GM12878 (cell line): ENCODE data around the gene ESYT2. TPM values are rescaled to one million over a fixed set of nuclear protein-coding genes. Genes with fewer than 3 reads are reported as not detected.
A peak's percentile ranks its signal among the peaks of the same experiment; 100 is the strongest.

Experiments used
- ATAC-seq: fragments of 200-7000 bp; cut with Tn5 transposase; 3 replicates; pipeline ENCODE4 v1.9.1; 2020; ENCODE audit warnings: mild to moderate bottlenecking, moderate library complexity
- BruUV-seq: library from RNA; stranded (reverse); fragments of 400-500 nt; replicated peaks from 2 replicates; lab custom pipeline; 2021; lab: Mats Ljungman, UMichigan
- CTCF ChIA-PET: fragments of 300-600 bp; sonication (Branson Sonifier 250); formaldehyde crosslinking; extraction: SDS; loops from one replicate; lab custom pipeline; 2021; ENCODE audit warnings: inconsistent platforms; lab: Yijun Ruan, JAX
- POLR2A ChIA-PET: fragments of 350-600 bp; formaldehyde crosslinking; extraction: SDS; loops from one replicate; lab custom pipeline; 2021; ENCODE audit warnings: inconsistent platforms; lab: Charles Lee
- RAD21 ChIA-PET: fragments of 300-600 bp; sonication (Branson Sonifier 250); formaldehyde crosslinking; loops from one replicate; lab custom pipeline; 2023; ENCODE audit warnings: antibody characterized with exemption; ENCODE audit not compliant: unreplicated experiment; lab: Charles Lee
- SMC1A ChIA-PET: fragments of 300-600 bp; sonication (Branson Sonifier 250); formaldehyde crosslinking; loops from one replicate; lab custom pipeline; 2023; ENCODE audit not compliant: unreplicated experiment, uncharacterized antibody; lab: Charles Lee
- DNase-seq: peaks from one replicate; pipeline ENCODE4 v3.0.0-alpha.2; 2011; ENCODE audit warnings: low read depth, low spot score
- FAIRE-seq: peaks from 3 replicates; lab custom pipeline; 2011; peaks lifted over from hg19 to GRCh38; lab: Jason Lieb, UNC
- H2AFZ ChIP-seq: 2 replicates; pipeline ENCODE4 v1.6.0; 2011; ENCODE audit warnings: low read depth, low read length, control low read depth; ENCODE audit not compliant: control insufficient read depth
- H3K27ac ChIP-seq: 2 replicates; pipeline ENCODE4 v1.5.1; 2011; ENCODE audit warnings: control low read depth; ENCODE audit not compliant: control insufficient read depth, insufficient read depth
- H3K27me3 ChIP-seq, 2 experiments: replicated peaks in 1 of 2; 2 replicates each; pipeline versions ENCODE4 v1.6.0 to v1.6.1; 2011; ENCODE audit warnings: low read length in 1 of 2; ENCODE audit not compliant: control insufficient read depth in 2 of 2, insufficient read depth in 2 of 2
- H3K36me3 ChIP-seq, 2 experiments: 2 replicates each; pipeline ENCODE4 v1.5.1; 2011; ENCODE audit warnings: low read length in 1 of 2; ENCODE audit not compliant: control insufficient read depth in 2 of 2, insufficient read depth in 2 of 2
- H3K4me1 ChIP-seq: 2 replicates; pipeline ENCODE4 v1.6.1; 2011; ENCODE audit warnings: mild to moderate bottlenecking, low read length, moderate library complexity, mixed read lengths; ENCODE audit not compliant: control insufficient read depth, insufficient read depth
- H3K4me2 ChIP-seq: 2 replicates; pipeline ENCODE4 v1.6.0; 2011; ENCODE audit warnings: control low read depth; ENCODE audit not compliant: control insufficient read depth, insufficient read depth
- H3K4me3 ChIP-seq: fragments of 200-600 bp; sonication (generic); 2 replicates; pipeline ENCODE4 v1.5.1; 2016
- H3K79me2 ChIP-seq: 2 replicates; pipeline ENCODE4 v1.6.0; 2011; ENCODE audit warnings: low read length; ENCODE audit not compliant: control insufficient read depth, insufficient read depth
- H3K9ac ChIP-seq: 2 replicates; pipeline ENCODE4 v1.8.0; 2011; ENCODE audit warnings: low read length, control low read depth, mixed read lengths; ENCODE audit not compliant: control insufficient read depth, insufficient read depth
- H3K9me3 ChIP-seq: replicated peaks from 3 replicates; pipeline ENCODE4 v1.5.1; 2011; ENCODE audit warnings: mild to moderate bottlenecking, low read length; ENCODE audit not compliant: control insufficient read depth, insufficient read depth
- H4K20me1 ChIP-seq: 2 replicates; pipeline ENCODE4 v1.6.0; 2011; ENCODE audit not compliant: control insufficient read depth, insufficient read depth
- ASH2L ChIP-seq: fragments of 300-600, 200-600 bp; sonication (generic); IDR thresholded peaks from 2 replicates; pipeline ENCODE4 v1.6.1; 2017; ENCODE audit warnings: low read depth, mild to moderate bottlenecking, borderline replicate concordance
- CBX3 ChIP-seq: fragments of 200-600 bp; sonication (generic); IDR thresholded peaks from 2 replicates; pipeline ENCODE4 v1.6.1; 2016; ENCODE audit warnings: low read depth, borderline replicate concordance
- CREB1 ChIP-seq: IDR thresholded peaks from 2 replicates; pipeline ENCODE4 v1.6.1; 2012; ENCODE audit warnings: low read depth, mild to moderate bottlenecking, inconsistent platforms
- FOS ChIP-seq: IDR thresholded peaks from 3 replicates; pipeline ENCODE4 v1.6.1; 2011; ENCODE audit warnings: borderline replicate concordance; ENCODE audit not compliant: insufficient read length; ENCODE audit errors: extremely low read depth
- IKZF1 ChIP-seq: fragments of 450-650 bp; conservative IDR thresholded peaks from 2 replicates; pipeline ENCODE4 v1.6.1; 2017; ENCODE audit warnings: antibody characterized with exemption, mild to moderate bottlenecking
- IKZF2 ChIP-seq, 2 experiments: fragments of 450-650 bp; IDR thresholded peaks; 2 replicates each; pipeline ENCODE4 v1.6.1; 2017; ENCODE audit warnings: mild to moderate bottlenecking in 2 of 2, moderate library complexity in 2 of 2
- JUNB ChIP-seq: IDR thresholded peaks from 2 replicates; pipeline ENCODE4 v1.6.1; 2016; ENCODE audit warnings: antibody characterized with exemption, mild to moderate bottlenecking
- MYC ChIP-seq: IDR thresholded peaks from 2 replicates; pipeline ENCODE4 v1.6.1; 2011; ENCODE audit warnings: mild to moderate bottlenecking, low read length, moderate library complexity, inconsistent platforms; ENCODE audit not compliant: insufficient read depth, insufficient replicate concordance, insufficient read length, severe bottlenecking
- NFXL1 ChIP-seq: fragments of 450-650 bp; IDR thresholded peaks from 2 replicates; pipeline ENCODE4 v1.6.1; 2017; ENCODE audit warnings: antibody characterized with exemption, mild to moderate bottlenecking, borderline replicate concordance
- STAT3 ChIP-seq: IDR thresholded peaks from 2 replicates; pipeline ENCODE4 v1.6.1; 2011; ENCODE audit warnings: low read depth, low read length, improper control_type of control experiment
- ZBTB11 ChIP-seq: fragments of 450-650 bp; formaldehyde crosslinking; IDR thresholded peaks from 2 replicates; pipeline ENCODE4 v1.5.0; 2022; ENCODE audit warnings: mild to moderate bottlenecking, missing genetic modification characterization
- WGBS: methylation state at CpG from one replicate; pipeline ENCODE4 v1.1.6; 2016; ENCODE audit warnings: low lambda C conversion rate; ENCODE audit not compliant: insufficient replicate concordance, insufficient coverage; ENCODE audit errors: missing lambda C conversion rate; 5-methylcytosine and 5-hydroxymethylcytosine counted together
- in situ Hi-C: fragments of 300-500 bp; cut with MboI; formaldehyde crosslinking; loops from 9 replicates; pipeline ENCODE4 v1.14.3; 2018; ENCODE audit warnings: mixed read lengths
- intact Hi-C: fragments of 100-400 bp; cut with micrococcal nuclease; formaldehyde crosslinking; loops from one replicate; pipeline ENCODE4 v1.14.2; 2022; ENCODE audit not compliant: unreplicated experiment
- polyA plus RNA-seq, 11 experiments: library from polyadenylated mRNA; depleted of rRNA in 4 of 11; unstranded in 6 of 11; stranded (reverse) in 5 of 11; fragments of >200 nt; fragmentation: Nextera tagmentation in 4 of 11; fragmentation: Illumina TruSeq in 1 of 11; extraction: Ambion mirVana in 4 of 11; extraction: Trizol in 1 of 11; gene quantifications; 1 replicate in 1 of 11; 2 replicates in 10 of 11; pipeline versions ENCODE4 v1.2.1 to v1.2.3, GENCODE V29; 2011 to 2016; ENCODE audit warnings: inconsistent platforms in 2 of 11, missing spikeins in 2 of 11, low read depth in 1 of 11
- total RNA-seq, 4 experiments: library from RNA; depleted of rRNA in 3 of 4; stranded (reverse); fragments of >200 nt in 3 of 4; fragmentation: Illumina TruSeq in 1 of 4; extraction: Trizol in 1 of 4; gene quantifications; 2 replicates each; pipeline versions ENCODE4 v1.2.1 to v1.2.3, GENCODE V29; 2013 to 2021
- TF ChIP-seq, protein P1 (sequence below): IDR thresholded peaks from 2 replicates; pipeline ENCODE4 v1.6.1; 2012; ENCODE audit warnings: mild to moderate bottlenecking, low read depth, low read length

Gene ESYT2
- total and polyA plus RNA-seq, 10 of the 15 experiments (the other 5 are each of a cell fraction or from before 2014, with no cell fraction given) = 1.9 to 44.6 (median 21.4) TPM

DNA sequence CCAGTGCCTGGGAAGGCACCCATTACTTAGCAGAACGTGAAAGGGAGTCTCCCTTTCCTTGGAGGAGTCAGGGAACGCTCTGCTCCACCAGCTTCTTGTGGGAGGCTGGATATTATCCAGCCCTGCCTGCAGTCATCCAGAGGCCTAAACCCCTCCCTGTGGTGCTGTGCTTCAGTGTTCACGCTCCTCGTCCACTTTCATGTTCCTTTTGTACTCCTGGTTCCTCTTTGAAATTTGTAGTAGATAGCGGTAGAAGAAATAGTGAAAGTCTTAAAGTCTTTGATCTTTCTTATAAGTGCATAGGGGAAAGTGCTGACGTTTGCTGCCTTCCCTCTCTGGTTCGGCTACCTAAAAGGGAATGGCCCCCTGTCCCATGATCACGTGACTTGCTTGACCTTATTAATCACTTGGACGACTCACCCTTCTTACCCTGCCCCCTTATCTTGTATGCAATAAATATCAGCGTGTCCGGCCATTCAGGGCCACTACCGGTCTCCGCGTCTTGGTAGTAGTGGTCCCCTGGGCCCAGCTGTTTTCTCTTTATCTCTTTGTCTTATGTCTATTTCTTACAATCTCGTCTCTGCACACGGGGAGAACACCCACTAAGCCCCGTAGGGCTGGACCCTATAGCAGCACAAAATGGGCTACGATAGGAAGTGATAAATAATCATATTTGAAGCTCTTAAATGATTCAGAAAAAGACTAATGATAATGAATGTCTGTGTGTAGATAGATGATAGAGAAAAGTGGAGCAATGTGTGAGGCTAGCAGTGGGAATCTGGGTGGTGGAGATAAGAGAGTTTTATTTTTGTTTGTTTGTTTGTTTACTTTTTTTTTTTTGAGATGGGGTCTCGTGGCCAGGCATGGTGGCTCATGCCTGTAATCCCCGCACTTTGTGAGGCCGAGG lies 5.8 kb upstream of the ESYT2 start:
- Histone ChIP-seq H3K9ac (no peak overlapping the region), H3K4me1 (no peaks in the 10 kb centered on the region), H3K27ac (no peak overlapping the region), H3K27me3 (no peaks in the 10 kb centered on the region; a peak in 2 of 4 replicates), H3K79me2 (no peaks in the 10 kb centered on the region), H3K4me2 (peak overlapping the region; percentile 33; the same call in 1 of the 2 replicates), H3K4me3 (no peak overlapping the region), H3K9me3 (no peaks in the 10 kb centered on the region), H4K20me1 (no peaks in the 10 kb centered on the region), H3K36me3 (no peaks in the 10 kb centered on the region), H2AFZ (no peak overlapping the region)
- POLR2A ChIA-PET = interaction anchor here (0.6 to 1.2 kb wide), 4 partner anchors 11 to 50 kb away, joined by 3 to 4 read pairs (median 3); no protein-coding TSS in a partner anchor
- no TSS peak for BruUV-seq
- SMC1A ChIA-PET = interaction anchor here (1.0 to 2.4 kb wide), 4 partner anchors 16 to 142 kb away, joined by 3 to 7 read pairs (median 4); no protein-coding TSS in a partner anchor
- RAD21 ChIA-PET = interaction anchor here (0.6 kb wide), 1 partner anchor 28 kb away, joined by 3 read pairs; no protein-coding TSS in a partner anchor
- in situ Hi-C loops (no loop called here), intact Hi-C loops (loop anchor here (5.0 kb wide), 1 partner anchor 223 kb away; no protein-coding TSS in a partner anchor)
- CTCF ChIA-PET = interaction anchor here (1.3 to 1.4 kb wide), 2 partner anchors 9 to 142 kb away, joined by 3 to 4 read pairs; no protein-coding TSS in a partner anchor
- DNase-seq (no peak), FAIRE-seq (no peak), ATAC-seq (no peak)
- 45% methylated on average over 21 of the region's 21 CpGs for WGBS
- TF ChIP-seq, protein P1, sequence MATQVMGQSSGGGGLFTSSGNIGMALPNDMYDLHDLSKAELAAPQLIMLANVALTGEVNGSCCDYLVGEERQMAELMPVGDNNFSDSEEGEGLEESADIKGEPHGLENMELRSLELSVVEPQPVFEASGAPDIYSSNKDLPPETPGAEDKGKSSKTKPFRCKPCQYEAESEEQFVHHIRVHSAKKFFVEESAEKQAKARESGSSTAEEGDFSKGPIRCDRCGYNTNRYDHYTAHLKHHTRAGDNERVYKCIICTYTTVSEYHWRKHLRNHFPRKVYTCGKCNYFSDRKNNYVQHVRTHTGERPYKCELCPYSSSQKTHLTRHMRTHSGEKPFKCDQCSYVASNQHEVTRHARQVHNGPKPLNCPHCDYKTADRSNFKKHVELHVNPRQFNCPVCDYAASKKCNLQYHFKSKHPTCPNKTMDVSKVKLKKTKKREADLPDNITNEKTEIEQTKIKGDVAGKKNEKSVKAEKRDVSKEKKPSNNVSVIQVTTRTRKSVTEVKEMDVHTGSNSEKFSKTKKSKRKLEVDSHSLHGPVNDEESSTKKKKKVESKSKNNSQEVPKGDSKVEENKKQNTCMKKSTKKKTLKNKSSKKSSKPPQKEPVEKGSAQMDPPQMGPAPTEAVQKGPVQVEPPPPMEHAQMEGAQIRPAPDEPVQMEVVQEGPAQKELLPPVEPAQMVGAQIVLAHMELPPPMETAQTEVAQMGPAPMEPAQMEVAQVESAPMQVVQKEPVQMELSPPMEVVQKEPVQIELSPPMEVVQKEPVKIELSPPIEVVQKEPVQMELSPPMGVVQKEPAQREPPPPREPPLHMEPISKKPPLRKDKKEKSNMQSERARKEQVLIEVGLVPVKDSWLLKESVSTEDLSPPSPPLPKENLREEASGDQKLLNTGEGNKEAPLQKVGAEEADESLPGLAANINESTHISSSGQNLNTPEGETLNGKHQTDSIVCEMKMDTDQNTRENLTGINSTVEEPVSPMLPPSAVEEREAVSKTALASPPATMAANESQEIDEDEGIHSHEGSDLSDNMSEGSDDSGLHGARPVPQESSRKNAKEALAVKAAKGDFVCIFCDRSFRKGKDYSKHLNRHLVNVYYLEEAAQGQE = no peak
- TF ChIP-seq FOS (no peak), ZBTB11 (CRISPR knock-in tag) (no peak), STAT3 (no peak), MYC (no peak), ASH2L (no peak), CREB1 (no peak), CBX3 (no peak), IKZF2 (IDR thresholded peaks at IDR 0.05) (peak; percentile 14 to 20; a peak in 1 of 4 replicates), IKZF1 (no peak), JUNB (no peak), NFXL1 (no peak)
